Stimulated activated naive CD8-positive, alpha-beta T cell treated with anti-CD3 and anti-CD28 coated beads, Interleukin-15, amount 100 ng/mL, for 72 hours (primary cell): ENCODE measurements around the gene TMEM87B.
"Not testable (repeated sequence)": the region's sequence is repeated elsewhere in the genome, so short reads cannot be mapped to it uniquely, and the experiment has no call there.

ENCODE experiments used
- ATAC-seq: fragments of 150-1000 bp; cut with Tn5 transposase; 2 replicates; pipeline ENCODE4 v1.10.0; 2021; ENCODE audit warnings: mild to moderate bottlenecking, moderate library complexity
- DNase-seq, 2 donors: peaks; one replicate each; pipeline ENCODE4 v3.0.0; 2021 to 2022
- H3K27ac Mint-ChIP-seq, 2 donors: one replicate each; pipeline ENCODE4 v1.8.0; 2022; ENCODE audit warnings: mild to moderate bottlenecking in 2 of 2, mixed read lengths in 2 of 2, moderate library complexity in 2 of 2
- H3K27me3 Mint-ChIP-seq: one replicate; pipeline ENCODE4 v1.8.0; 2022; ENCODE audit warnings: mixed read lengths
- H3K4me1 Mint-ChIP-seq: one replicate; pipeline ENCODE4 v1.8.0; 2022; ENCODE audit warnings: mild to moderate bottlenecking, mixed read lengths
- H3K4me3 Mint-ChIP-seq, 2 donors: one replicate each; pipeline ENCODE4 v1.8.0; 2022; ENCODE audit warnings: mild to moderate bottlenecking in 2 of 2, mixed read lengths in 2 of 2, moderate library complexity in 1 of 2
- H3K9me3 Mint-ChIP-seq, 2 donors: one replicate each; pipeline ENCODE4 v1.8.0; 2022; ENCODE audit warnings: mixed read lengths in 2 of 2

TMEM87B gene

DNA sequence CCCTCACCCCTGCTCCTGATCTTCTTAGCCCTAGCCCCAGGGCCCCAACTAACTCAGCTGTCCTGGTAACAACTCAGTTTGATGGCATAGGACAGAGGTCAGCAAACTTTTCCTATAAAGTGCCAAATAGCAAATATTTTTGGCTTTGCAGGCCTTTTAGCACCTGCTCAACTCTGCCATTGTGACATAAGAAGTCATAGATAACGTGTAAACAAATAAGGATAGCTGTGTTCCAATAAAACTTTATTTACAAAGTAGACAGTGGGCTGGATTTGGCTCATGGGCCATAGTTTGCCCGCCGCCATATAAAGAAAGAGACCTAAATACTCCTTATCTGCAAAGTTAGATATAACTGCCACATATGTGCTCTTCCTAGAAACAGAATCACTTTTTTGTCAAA, 27.3 kb upstream of the TMEM87B start:
- H3K4me1 Mint-ChIP-seq, result peaks cover 6% of the 10 kb centered on the region
- H3K4me3 Mint-ChIP-seq, result no peak overlapping the region
- H3K9me3 Mint-ChIP-seq, result no peaks in the 10 kb centered on the region
- no peak for DNase-seq
- peaks cover 21% of the 10 kb centered on the region for H3K27me3 Mint-ChIP-seq
- H3K27ac Mint-ChIP-seq, result no peak overlapping the region
- no peak for ATAC-seq

DNA sequence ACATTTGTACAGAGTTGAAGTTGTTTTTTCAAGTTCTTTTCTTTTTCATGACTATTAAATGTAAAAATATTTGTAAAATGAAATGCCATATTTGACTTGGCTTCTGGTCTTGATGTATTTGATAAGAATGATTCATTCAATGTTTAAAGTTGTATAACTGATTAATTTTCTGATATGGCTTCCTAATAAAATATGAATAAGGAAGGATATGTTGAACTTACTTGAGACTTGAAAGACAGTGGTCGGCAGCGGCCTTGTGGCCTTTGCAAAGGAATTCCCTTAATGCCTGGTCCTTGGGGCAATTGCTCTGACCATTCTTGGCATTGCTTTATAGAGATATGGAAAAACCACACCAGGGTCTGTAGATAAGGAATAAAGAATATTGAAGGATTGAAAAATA, 25.9 kb upstream of the TMEM87B start:
- DNase-seq, result no peak
- no peak for ATAC-seq
- H3K4me1 Mint-ChIP-seq, result peaks cover 6% of the 10 kb centered on the region
- no peaks in the 10 kb centered on the region for H3K9me3 Mint-ChIP-seq
- no peak overlapping the region for H3K4me3 Mint-ChIP-seq
- H3K27ac Mint-ChIP-seq, result no peak overlapping the region
- H3K27me3 Mint-ChIP-seq, result peaks cover 21% of the 10 kb centered on the region

DNA sequence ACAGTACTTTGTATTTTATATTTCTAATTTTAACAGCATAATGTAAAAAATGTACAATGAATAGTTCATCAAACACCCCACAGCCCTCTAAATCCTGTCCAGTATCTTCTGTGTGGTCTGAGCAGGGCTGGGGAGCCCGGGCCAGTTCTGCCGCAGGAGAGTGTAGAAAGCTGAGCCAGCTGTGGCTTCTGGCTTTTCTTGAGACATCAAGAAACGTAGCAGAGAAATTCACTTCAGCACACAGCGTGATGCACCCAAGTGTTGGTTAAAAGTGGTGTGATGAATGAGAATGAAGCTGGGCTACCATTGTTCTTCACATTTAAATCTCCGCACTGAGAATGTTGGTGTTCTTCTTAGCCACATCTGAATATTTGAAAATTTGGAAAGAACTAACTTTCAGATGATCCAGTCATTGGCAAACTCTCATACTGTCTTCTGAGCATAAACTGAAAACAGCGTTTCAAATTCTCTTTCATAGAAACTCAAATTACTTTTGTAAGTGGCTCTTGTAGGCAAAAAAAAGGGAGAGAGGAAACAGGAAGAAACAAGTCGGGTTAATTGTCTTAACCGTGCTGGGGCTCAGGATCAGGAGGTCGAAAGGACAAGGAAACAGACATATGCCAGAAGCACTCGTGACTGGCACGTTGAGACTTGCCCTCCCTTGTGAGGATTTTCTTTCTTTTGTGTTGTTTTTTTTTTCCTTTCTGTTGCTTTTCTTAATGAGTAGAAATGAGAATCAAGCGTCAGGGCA, 23.4 kb upstream of the TMEM87B start:
- DNase-seq (no peak), ATAC-seq (no peak)
- Mint-ChIP-seq H3K27me3 (peaks cover 21% of the 10 kb centered on the region), H3K27ac (no peak overlapping the region), H3K9me3 (no peaks in the 10 kb centered on the region), H3K4me3 (no peak overlapping the region), H3K4me1 (peaks cover 6% of the 10 kb centered on the region)

DNA sequence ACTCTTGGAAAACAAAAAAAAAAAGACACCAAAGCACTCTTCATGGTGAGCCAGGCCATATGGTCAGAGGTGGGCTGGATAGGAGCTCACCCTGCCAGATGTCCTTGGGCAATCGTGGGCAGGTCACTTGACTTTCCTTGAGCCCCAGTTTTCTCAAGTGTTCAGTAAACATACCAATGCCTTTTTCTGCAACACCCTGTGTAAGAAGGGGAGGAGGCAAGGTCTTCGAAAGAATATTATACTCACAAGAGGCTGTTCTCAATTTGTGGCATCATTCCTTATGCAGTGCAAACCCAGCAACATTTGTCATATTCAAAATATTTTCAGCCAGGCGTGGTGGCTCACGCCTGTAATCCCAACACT, 22.9 kb upstream of the TMEM87B start:
- peaks cover 21% of the 10 kb centered on the region for H3K27me3 Mint-ChIP-seq
- no peaks in the 10 kb centered on the region for H3K9me3 Mint-ChIP-seq
- peaks cover 6% of the 10 kb centered on the region for H3K4me1 Mint-ChIP-seq
- ATAC-seq (no peak), DNase-seq (no peak)
- no peak overlapping the region for H3K27ac Mint-ChIP-seq
- H3K4me3 Mint-ChIP-seq, result no peak overlapping the region

DNA sequence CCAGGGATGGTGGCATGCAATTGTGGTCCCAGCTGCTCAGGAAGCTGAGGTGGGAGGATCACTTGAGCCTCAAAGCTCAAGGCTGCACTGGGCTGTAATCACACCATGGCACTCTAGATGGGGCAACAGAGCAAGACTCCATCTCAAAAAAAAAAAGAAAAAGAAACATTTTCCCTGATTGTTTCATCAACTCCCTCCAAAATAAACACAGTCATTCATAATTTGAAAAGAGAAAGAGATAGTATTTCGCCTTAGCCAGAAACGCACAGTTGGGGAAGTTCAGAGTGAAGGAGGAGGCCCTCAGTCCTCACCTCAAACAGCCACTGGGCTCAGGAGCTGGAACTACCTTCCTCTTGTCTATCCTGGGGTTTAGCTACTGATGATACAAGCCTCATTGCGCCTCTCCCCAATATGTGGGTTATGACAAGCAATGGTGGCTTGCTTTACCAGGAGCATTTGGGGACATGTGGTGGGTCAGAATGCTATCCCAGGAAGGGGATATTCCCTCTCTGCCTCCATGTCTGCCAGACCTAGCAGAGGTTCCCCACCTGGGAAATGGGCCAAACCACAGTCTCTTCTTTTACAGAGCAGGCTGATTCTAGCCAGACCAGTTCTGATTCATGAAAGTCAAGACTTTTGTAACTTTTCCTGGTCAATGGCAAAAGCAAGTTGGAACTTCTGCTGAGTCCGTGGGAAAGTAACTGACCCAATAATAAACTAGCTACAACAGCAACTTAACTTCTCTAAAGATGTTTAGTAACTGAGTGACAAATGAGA, 22.2 kb upstream of the TMEM87B start:
- no peak for DNase-seq
- Mint-ChIP-seq H3K4me1 (peaks cover 6% of the 10 kb centered on the region), H3K27ac (no peak overlapping the region), H3K27me3 (peaks cover 21% of the 10 kb centered on the region), H3K9me3 (no peaks in the 10 kb centered on the region), H3K4me3 (no peak overlapping the region)
- no peak for ATAC-seq

DNA sequence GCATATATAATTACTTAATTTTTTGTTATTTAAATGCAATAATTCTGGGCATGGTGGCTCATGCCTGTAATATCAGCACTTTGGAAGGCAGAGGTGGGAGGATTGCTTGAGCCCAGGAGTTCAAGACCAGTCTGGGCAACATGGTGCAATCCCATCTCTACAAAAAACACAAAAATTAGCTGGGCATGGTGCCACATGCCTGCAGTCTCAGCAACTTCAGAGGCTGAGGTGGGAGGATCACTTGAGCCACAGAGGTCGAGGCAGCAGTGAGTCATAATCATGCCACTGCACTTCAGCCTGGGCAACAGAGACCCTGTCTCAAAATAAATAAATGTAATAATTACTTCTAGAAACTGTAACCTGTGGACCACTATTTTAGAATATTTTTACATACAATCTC, 21.5 kb upstream of the TMEM87B start:
- H3K9me3 Mint-ChIP-seq, result no peaks in the 10 kb centered on the region
- no peak overlapping the region for H3K27ac Mint-ChIP-seq
- no peak overlapping the region for H3K4me3 Mint-ChIP-seq
- DNase-seq (no peak), ATAC-seq (no peak)
- H3K4me1 Mint-ChIP-seq, result peaks cover 6% of the 10 kb centered on the region
- H3K27me3 Mint-ChIP-seq, result peaks cover 21% of the 10 kb centered on the region

DNA sequence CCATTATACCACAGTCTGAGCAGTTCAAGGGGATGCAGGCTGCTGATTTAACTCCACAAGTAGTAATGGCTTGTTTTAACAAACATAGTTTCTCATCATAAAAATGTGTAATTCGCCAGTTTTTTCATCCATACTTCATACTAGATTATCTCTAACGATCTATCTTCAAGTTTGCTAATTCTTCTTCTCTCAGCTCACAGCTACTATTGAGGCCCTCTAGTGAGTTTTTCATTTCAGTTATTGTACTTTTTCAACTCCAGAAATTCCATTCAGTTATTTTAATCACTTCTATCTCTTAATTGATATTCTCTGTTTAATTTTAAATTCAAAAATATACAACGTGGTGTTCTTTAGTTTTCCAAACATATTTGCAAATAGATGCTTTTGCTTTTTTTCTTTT, 20.1 kb upstream of the TMEM87B start:
- no peaks in the 10 kb centered on the region for H3K9me3 Mint-ChIP-seq
- ATAC-seq, result no peak
- no peak overlapping the region for H3K27ac Mint-ChIP-seq

DNA sequence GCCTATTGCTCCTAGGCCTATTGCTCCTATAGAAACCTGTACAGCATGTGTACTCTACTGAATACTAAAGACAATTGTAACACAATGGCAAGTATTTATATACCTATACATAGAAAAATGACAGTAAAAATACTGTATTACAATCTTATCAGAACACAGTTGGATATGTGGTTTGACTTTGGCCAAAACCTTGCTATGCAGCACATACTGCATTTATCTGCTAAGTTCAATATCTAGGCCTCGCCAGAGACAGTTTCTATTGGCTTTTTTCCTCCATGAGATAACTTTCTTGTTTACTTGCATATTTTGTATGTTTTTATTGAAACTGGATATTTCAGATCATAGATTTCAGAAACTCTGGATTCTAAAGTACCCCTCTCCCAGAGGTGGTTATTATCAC, 19.3 kb upstream of the TMEM87B start:
- no peak for ATAC-seq

More for the DNA sequence above, 20.1 kb upstream of the TMEM87B start:
- Mint-ChIP-seq H3K4me3 (no peak overlapping the region), H3K4me1 (peaks cover 6% of the 10 kb centered on the region), H3K27me3 (peaks cover 19% of the 10 kb centered on the region)
- DNase-seq, result no peak

DNA sequence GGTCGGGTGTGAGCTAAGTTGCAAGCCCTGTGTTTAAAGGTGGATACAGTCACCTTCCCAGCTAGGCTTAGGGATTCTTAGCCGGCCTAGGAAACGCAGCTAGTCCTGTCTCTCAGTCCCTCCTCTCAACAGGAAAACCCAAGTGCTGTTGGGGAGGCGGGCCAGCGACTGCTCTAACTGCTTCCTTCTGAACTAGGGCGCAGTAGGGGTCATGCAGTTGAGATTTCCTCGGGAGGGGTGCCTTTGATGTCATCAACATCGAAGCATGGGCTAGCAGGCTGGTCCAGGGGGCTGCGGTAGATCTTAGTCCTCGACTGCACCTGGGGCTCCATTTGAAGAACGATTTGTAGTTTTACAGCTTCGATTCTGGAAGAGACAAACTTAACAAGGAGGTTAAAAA, 15.5 kb upstream of the TMEM87B start:
- not testable (repeated sequence) for ATAC-seq, DNase-seq, H3K9me3 Mint-ChIP-seq

More for the DNA sequence above, 19.3 kb upstream of the TMEM87B start:
- no peak overlapping the region for H3K27ac Mint-ChIP-seq
- no peak overlapping the region for H3K4me3 Mint-ChIP-seq
- peaks cover 6% of the 10 kb centered on the region for H3K4me1 Mint-ChIP-seq
- H3K9me3 Mint-ChIP-seq, result no peaks in the 10 kb centered on the region
- H3K27me3 Mint-ChIP-seq, result peaks cover 11% of the 10 kb centered on the region
- no peak for DNase-seq

DNA sequence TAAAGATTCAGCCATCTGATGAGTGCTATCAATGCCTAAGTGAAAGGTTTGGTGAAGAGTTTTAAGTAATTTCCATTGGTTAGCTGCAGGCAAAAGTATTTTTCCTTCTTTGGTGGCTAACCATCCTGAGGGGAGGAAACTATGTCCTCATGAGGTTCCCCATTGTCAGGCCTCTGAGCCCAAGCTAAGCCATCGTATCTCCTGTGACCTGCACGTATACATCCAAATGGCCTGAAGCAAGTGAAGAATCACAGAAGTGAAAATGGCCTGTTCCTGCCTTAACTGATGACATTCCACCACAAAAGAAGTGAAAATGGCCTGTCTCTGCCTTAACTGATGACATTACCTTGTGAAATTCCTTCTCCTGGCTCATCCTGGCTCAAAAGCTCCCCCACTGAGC, 15.0 kb upstream of the TMEM87B start:
- not testable (repeated sequence) for DNase-seq, H3K27me3 Mint-ChIP-seq

More for the DNA sequence above, 15.5 kb upstream of the TMEM87B start:
- H3K4me1 Mint-ChIP-seq, H3K27ac Mint-ChIP-seq, H3K27me3 Mint-ChIP-seq, H3K4me3 Mint-ChIP-seq: not testable (repeated sequence)

DNA sequence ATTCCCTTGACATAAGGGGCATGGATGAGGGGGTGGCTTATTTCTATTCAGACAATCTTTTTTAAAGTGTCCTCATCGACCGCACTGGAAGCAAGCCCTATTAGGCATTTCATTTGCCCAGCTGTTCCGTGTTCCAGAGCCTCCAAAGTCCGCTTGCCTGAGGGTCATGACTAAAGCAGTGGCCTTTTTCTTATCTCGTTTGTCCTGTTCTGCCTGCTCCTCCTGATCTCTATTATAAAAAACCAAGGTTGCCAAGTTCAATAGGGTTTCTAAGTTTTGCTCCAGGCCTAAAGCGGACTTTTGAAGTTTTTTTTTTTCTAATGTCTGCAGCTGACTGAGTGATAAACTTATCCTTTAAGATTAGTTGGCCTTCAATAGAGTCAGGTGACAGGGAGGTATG, 13.6 kb upstream of the TMEM87B start:
- H3K9me3 Mint-ChIP-seq, H3K4me1 Mint-ChIP-seq, H3K4me3 Mint-ChIP-seq, DNase-seq, H3K27me3 Mint-ChIP-seq, H3K27ac Mint-ChIP-seq, ATAC-seq: not testable (repeated sequence)

More for the DNA sequence above, 15.0 kb upstream of the TMEM87B start:
- not testable (repeated sequence) for ATAC-seq, H3K4me1 Mint-ChIP-seq, H3K4me3 Mint-ChIP-seq, H3K9me3 Mint-ChIP-seq, H3K27ac Mint-ChIP-seq

DNA sequence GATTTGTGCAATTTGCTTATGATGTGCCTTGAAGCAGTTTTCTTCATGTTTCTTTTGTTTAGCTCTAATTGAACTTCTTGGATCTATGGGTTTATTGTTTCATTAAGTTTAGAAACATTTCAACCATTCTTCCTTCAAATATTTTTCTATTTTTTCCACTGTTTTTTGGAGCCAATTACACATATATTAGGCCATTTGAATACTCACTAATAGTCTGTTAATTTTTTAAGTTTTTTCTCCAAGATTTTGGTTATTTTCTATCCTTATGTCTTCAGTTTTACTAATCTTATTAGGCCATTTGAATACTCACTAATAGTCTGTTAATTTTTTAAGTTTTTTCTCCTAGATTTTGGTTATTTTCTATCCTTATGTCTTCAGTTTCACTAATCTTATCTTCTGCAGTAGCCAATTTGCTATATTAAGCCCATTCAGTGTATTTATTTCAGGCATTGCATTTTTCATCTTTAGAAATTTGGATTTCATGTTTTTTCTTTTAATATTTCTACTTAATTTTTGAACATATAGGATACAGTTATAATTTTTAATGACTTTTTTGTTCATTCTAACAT, 9.5 kb upstream of the TMEM87B start:
- DNase-seq (no peak), ATAC-seq (no peak)
- no peaks in the 10 kb centered on the region for H3K4me1 Mint-ChIP-seq
- peaks cover 18% of the 10 kb centered on the region for H3K27me3 Mint-ChIP-seq
- no peaks in the 10 kb centered on the region for H3K9me3 Mint-ChIP-seq
- H3K4me3 Mint-ChIP-seq, result no peak overlapping the region
- H3K27ac Mint-ChIP-seq, result no peak overlapping the region

DNA sequence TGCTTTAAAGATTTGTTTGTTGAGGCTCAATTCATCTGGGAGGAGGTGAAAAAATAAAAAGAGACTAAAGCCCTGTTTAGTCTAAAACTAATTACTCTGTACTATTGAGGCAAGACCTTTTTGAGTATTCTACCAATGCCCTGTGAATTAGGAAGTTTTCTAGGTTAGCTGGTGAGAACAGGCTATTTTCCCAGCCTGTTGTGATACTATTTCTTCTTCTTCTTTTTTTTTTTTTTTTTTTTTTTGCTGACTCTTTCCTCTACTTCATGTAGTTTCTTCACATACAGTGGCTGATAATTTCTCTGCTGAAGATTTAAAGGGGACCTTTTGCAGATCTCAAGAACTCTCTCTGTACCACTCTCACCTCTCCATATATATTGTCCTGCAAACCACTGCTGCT, 8.8 kb upstream of the TMEM87B start:
- Mint-ChIP-seq H3K4me1 (no peaks in the 10 kb centered on the region), H3K9me3 (no peaks in the 10 kb centered on the region), H3K27ac (no peak overlapping the region), H3K27me3 (peaks cover 18% of the 10 kb centered on the region), H3K4me3 (no peak overlapping the region)
- ATAC-seq, result no peak
- DNase-seq, result no peak

DNA sequence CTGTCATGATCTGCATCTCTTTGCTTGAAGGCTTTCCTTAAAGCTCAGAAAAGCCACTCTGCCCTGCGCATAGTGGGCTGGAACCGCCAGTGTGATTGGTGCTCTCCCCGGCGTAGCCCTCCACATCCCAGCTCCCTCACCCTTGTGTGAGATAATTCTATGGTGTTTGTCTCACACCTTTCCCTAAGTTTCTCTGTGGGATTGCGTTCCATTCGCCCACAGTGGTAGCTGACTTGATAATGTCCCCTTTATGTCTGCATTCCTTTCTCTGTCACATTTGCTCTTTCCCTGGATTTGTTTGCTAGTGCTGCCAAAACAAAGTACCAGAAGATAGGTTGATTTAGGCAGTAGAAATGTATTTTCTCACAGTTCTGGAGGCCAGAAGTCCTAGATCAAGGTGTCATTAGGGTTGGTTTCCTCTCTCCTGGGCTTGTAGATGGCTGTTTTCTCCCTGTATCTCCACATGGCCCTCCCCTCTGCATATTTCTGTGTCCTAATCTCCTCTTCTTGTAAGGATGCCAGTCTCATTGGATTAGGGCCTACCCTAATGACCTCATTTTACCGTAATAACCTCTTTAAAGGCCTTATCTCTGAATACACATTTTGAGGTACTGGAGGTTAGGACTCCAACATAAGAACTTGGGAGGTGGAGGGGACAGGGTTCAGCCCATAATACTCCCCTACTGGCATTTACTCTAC, 7.4 kb upstream of the TMEM87B start:
- ATAC-seq, result no peak
- H3K27ac Mint-ChIP-seq, result no peak overlapping the region
- DNase-seq, result no peak
- H3K27me3 Mint-ChIP-seq, result peaks cover 18% of the 10 kb centered on the region
- H3K4me1 Mint-ChIP-seq, result no peaks in the 10 kb centered on the region
- H3K9me3 Mint-ChIP-seq, result no peaks in the 10 kb centered on the region
- H3K4me3 Mint-ChIP-seq, result no peak overlapping the region

DNA sequence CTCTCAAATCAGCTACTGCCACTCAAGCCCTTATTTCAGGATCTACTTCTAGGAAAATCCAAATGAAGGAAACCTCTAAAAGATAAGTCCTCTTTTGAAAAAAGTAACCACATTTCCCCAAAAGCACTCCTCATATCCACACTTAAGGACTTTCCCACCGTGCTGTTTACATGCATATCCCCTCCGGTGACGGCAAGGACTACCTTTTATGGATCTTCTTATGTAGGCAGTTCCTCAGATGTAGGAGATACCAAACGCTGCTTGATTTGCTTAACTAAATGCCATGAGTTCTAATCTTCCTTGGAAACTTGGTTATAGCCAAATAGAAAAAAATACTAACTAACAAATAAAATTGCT, 6.9 kb upstream of the TMEM87B start:
- no peaks in the 10 kb centered on the region for H3K9me3 Mint-ChIP-seq
- peaks cover 1% of the 10 kb centered on the region for H3K4me1 Mint-ChIP-seq
- H3K4me3 Mint-ChIP-seq, result no peak overlapping the region
- peaks cover 18% of the 10 kb centered on the region for H3K27me3 Mint-ChIP-seq
- H3K27ac Mint-ChIP-seq, result no peak overlapping the region
- ATAC-seq, result no peak
- DNase-seq, result no peak

DNA sequence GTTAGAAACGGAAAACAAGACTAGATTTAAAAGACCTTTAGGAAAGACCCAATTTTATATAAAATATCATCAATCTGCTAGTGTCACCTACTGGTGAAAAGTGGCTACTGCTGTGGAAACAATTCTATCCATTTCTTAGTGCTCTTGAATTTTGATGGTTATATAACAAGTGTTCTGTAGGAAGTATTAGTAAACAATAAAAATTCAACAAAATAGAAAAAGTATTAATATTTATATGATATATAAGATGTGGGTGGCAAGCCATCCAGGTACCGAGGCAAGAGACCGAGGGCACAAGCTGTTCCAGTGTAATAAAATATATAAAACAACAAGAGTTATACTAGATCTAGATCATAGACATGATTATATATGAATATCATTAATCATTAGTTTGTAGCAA, 6.2 kb upstream of the TMEM87B start:
- DNase-seq, result peak in 1 of 2 donors; percentile 27
- Mint-ChIP-seq H3K27me3 (peaks cover 18% of the 10 kb centered on the region), H3K27ac (no peak overlapping the region), H3K4me3 (no peak overlapping the region), H3K4me1 (peaks cover 8% of the 10 kb centered on the region), H3K9me3 (no peaks in the 10 kb centered on the region)
- no peak for ATAC-seq
